Neural cell (in vitro differentiated cells): ENCODE results near the gene TMEM134.

ENCODE experiments used
- CTCF ChIP-seq: fragments of 450-650 bp; IDR thresholded peaks from 2 replicates; pipeline ENCODE4 v1.5.1; 2014; ENCODE audit warnings: antibody characterized with exemption, mild to moderate bottlenecking, moderate library complexity; ENCODE audit not compliant: poor library complexity, severe bottlenecking
- EP300 ChIP-seq: fragments of 450-650 bp; conservative IDR thresholded peaks from 2 replicates; pipeline ENCODE4 v1.6.1; 2014; ENCODE audit warnings: antibody characterized with exemption, mild to moderate bottlenecking, moderate library complexity; ENCODE audit not compliant: poor library complexity, severe bottlenecking
- EZH2 ChIP-seq: fragments of 200-600, 300-800 bp; shearing (Covaris generic), sonication (generic); IDR thresholded peaks from 2 replicates; pipeline ENCODE4 v1.6.1; 2014; ENCODE audit warnings: antibody characterized with exemption, low read length, borderline replicate concordance, mild to moderate bottlenecking; ENCODE audit not compliant: insufficient read depth, poor library complexity, severe bottlenecking
- MXI1 ChIP-seq: fragments of 450-650 bp; conservative IDR thresholded peaks from 2 replicates; pipeline ENCODE4 v1.6.1; 2014; ENCODE audit warnings: antibody characterized with exemption, mild to moderate bottlenecking; ENCODE audit not compliant: poor library complexity, severe bottlenecking
- POLR2AphosphoS5 ChIP-seq: IDR thresholded peaks from 2 replicates; pipeline ENCODE4 v1.6.1; 2012
- REST ChIP-seq: IDR thresholded peaks from 2 replicates; pipeline ENCODE4 v1.6.1; 2012; ENCODE audit warnings: borderline replicate concordance
- SMC3 ChIP-seq: fragments of 450-650 bp; conservative IDR thresholded peaks from 2 replicates; pipeline ENCODE4 v1.6.1; 2014; ENCODE audit warnings: antibody characterized with exemption, mild to moderate bottlenecking, moderate library complexity; ENCODE audit not compliant: poor library complexity
- TAF1 ChIP-seq: IDR thresholded peaks from 2 replicates; pipeline ENCODE4 v1.6.1; 2012; ENCODE audit warnings: low read depth

- TF ChIP-seq CTCF (no peak), POLR2AphosphoS5 (no peak), EZH2 (no peak), REST (no peak), MXI1 (no peak), TAF1 (no peak), EP300 (no peak), SMC3 (no peak)
Observed at GRCh38 chr11:67441098-67441563, 27.9 kb downstream of the TMEM134 start.
